H54 (cell line): ENCODE measurements around the gene SPTBN5.

Experiments
- DNase-seq: peaks from one replicate; pipeline ENCODE4 v3.0.0; 2011; ENCODE audit warnings: low spot score, mixed read lengths; ENCODE audit not compliant: insufficient read length
- FAIRE-seq: peaks from 3 replicates; lab custom pipeline; 2011; peaks lifted over from hg19 to GRCh38; lab: Jason Lieb, UNC
- POLR2A ChIP-seq: IDR thresholded peaks from 2 replicates; pipeline ENCODE4 v1.6.1; 2011; ENCODE audit warnings: low read depth, mild to moderate bottlenecking, low read length

The SPTBN5 gene

DNA sequence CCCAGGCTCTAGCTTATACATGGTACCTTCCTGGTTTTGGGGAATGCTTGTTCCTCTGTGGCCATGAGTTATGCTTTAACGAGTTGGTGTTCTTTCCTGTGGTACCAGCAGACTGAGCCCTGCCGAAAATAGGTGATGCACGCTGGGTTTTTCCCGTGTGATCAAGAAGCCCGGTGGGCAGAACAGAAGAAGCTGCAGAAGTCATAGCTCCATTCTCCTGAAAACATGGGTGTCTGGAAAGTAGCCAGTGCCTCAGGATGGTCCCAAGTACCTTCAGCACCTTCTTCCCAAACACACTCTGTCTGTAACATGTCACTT is 94.4 kb downstream of the SPTBN5 start:
- FAIRE-seq = no peak
- DNase-seq = no peak
- TF ChIP-seq POLR2A = no peak

DNA sequence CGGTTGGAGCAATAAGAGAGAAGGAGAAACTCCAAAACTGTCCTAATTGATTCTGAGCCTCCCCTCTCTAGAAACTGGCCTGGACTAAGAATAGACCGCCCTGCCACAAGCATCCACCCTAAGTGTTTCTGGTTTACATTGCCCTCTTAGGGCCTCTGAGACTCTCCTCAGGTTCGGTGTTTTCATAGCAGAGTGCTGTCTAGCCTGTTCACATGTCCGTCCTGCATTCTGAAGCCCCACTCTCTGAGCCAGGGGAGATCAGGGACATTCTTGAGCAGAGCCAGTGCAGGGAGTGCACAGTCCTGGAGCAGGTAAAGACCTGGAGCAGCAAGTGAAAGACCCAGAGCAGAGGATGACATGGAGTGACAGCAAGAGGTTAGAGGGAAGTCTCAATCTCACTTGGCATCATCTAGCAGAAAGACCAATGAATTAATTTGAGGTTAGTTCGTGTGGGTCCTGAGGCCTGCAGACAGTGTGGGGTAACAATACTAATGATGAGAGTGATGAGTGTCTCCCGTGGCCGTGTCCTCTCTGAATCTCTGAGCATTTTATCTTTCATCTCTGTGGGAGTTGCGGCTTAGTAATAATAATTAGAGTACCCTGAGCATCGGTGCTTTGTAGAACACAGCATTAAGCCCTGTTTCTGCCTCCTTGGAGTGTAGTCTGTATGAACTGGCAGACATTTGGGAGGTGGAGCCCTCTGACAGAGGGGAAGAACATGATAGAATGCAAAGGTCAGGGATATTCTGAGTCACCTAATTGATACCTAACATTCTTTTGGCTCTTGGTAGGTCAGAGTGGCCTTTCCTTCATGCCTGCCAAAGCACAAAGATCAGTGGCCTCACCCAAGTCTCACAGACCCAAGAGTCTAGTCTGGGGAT is 95.0 kb downstream of the SPTBN5 start:
- no peak for TF ChIP-seq POLR2A
- DNase-seq (peak; percentile 26), FAIRE-seq (no peak)
